HG02884 (cell line): ENCODE results near the gene PEF1.

ENCODE experiments used
- ATAC-seq: cut with Tn5 transposase; IDR thresholded peaks from one replicate; pipeline ENCODE4 v1.9.1; 2021; ENCODE audit warnings: mild to moderate bottlenecking, moderate library complexity; ENCODE audit not compliant: unreplicated experiment

Gene PEF1

DNA sequence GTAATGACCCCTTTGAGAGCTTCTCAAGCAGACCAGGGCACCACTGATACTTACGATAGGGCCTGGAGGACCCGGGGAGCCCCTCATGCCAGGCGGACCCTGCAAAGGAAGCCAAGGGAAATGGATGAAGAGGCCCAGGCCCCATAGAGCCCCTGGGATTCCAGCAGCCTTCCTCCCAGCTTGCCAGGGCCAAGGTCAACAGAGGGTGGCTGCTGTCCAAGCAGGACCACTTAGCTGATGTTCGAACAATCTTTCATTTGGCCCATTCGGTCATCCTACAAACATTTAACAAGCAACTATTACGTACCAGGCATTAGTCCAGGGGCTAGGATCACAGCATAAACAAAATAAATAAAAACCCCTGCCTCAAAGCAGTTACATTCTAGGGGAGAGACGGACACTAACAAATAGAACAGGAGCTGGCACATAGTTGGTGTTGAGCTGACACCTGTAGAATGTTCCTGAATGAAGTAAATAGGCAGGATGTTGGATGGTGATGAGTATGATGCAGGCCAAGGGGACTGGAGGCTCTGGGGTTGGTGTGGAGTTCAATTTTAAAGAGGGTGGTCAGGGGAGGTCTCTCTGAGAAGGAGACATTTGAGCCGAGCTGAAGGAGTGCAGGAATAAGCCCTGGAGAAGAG lies 27.0 kb upstream of the PEF1 start:
- ATAC-seq: no peak

GRCh38 chr1:31671147-31671546 lies 26.5 kb upstream of the PEF1 start:
- no peak for ATAC-seq

GRCh38 chr1:31670593-31670964 lies 25.9 kb upstream of the PEF1 start:
- no peak for ATAC-seq

- ATAC-seq: no peak
Observed at GRCh38 chr1:31669786-31670592, 25.3 kb upstream of the PEF1 start.

DNA sequence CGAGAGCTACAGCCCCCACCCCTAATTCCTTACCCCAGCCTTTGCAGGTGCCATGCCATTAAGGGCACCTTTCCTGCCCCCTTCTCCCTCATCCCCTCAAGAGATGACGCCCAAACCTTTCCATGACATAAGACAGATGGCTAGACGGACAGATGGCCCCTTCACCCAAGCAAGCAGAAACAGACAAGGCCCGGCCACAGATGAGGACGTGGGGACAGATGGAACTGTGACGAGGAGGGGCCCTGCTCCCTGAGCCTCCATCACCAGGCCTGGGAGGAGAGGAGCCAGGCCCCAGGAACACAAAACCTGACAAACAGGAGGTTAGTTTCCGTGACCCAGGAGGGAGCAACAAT lies 24.7 kb upstream of the PEF1 start:
- ATAC-seq: no peak

DNA sequence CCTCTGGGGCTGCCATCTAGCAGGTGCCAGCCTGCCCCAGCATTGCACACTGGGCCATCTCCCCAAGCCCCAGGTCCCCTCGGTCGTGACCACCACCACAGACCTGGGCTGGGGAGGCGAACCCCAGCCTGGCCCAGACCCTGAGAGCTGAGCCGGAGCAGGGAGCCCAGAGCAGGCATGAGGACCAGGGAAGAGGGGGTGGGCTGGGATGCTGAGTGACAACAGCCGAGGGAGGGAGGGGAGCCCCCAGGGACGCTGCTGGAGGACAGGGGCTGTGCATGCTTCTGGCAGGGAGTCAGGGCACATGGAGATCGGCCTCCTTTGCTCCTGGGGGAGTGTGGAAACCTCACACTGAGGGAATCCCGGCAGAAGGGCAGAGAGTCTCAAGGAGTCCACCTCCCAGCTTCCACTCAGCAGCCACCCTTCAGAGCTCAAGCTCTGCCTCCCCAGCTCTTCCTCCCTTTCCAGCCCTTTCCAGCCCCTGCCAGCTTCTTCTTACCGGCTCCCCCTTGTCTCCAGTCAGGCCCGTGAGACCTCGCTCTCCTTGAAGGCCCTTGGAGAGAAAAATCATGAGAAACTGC lies 23.7 kb upstream of the PEF1 start:
- no peak for ATAC-seq

GRCh38 chr1:31667065-31667785 lies 22.5 kb upstream of the PEF1 start:
- no peak for ATAC-seq

DNA sequence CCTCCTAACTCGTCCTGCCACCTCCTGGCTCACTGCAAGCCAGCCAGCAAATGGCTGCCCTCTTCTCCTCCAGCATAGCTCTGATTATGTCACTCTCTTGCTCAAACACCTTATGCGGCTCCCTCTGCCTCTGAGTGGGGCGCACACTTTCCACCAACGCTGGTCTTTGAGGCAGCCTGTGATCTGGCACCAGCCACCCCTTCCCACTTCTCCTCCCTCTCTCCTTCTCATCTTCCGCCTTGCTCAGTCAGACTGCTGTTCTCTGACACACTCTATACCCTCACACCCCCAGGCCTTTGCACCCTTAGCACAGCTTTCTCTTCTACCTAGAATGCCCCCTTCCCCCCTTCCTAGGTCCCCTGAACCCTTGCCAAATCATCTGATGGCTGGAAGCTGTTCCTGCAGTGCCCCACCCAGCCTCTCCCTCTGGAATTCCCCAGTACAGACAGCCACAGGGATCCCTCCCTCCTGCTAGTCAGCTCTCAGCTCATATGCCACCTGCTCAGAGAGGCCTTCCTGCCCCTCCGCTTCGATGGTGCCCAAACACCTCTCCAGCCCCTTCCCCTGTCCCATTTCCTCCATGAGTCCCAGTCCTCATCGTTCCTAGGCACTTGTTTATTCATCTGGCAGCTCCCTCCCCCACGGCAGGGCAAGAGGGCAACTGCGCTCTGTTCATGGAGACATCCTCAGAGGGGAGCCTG lies 21.7 kb upstream of the PEF1 start:
- ATAC-seq: no peak

GRCh38 chr1:31665234-31665878 lies 20.7 kb upstream of the PEF1 start:
- no peak for ATAC-seq

DNA sequence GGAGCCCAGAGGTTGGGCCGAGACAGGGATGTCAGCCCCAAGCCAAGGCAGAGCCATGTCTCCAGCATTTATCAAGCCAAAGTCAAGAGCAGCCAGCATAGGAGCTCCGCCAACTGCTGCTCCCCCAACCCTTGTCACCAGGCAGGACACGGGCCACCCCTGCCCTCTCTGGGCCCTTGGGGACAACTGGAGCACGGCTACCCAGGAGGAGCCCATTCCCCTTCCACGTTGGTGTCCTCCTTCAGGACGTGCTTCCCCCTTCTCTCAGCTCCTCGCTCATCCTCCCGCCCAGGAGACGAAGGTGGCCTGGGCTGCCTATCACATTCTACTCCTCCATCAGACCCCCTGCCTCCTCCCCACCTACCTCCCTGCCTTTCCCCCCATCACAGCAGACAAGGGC lies 19.9 kb upstream of the PEF1 start:
- ATAC-seq: no peak

DNA sequence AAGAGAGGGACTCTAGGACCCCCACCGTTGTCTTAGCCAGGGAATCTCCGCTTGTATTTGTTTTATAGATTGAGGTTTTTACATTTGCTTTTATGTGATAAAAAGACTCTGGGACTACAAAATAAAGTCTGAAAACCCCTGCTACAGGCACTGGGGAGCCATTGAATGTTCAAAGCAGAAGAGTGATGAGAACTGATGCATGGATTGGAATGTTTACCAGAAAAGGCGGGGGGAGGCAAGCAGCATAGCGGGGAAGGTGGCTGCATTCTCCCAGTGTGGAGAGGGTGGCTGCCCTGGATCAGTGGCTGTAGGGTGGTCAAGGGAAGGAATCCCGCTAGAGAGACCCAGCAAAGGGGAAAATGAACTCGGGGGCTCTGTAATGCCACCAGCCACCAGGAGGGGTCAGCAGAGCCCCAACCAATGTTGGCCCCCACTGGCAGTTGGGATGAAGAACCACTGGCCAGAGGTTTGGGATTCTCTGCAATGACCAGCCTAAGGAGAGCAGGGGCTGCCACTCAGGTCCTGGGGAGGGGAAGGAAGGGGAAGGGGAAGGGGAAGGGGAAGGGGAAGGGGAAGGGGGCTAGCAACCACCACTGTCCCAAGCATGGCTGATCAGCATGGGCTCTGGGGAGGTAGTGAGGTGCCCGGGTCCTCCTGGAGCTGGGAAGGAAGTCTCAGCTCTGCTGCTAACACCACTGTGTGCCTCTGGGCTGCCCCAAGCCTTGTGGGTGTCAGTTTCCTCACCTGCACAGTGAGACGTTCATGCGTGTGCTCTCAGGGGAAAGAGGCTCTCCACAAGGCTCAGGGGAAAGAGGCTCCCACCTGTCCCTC lies 19.2 kb upstream of the PEF1 start:
- ATAC-seq: no peak

DNA sequence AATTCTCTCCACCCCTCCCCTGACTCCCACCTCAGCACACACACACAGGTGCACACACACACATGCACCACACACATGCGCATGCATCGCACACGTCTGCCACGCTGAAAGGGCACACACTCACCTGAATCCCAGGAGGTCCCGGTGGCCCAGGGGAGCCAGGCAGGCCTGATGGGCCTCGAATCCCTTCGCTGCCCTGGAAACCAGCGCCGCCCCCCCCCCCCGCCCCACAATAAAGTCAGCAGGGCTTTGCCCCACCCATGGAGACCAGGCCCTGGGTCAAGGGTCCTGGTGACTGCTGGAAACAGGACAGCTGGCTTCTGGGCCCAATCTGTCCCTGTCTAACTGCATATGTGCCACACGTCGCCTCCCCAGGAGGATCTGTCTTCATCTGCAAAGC lies 17.8 kb upstream of the PEF1 start:
- ATAC-seq: no peak

GRCh38 chr1:31661856-31662255 lies 17.2 kb upstream of the PEF1 start:
- no peak for ATAC-seq

DNA sequence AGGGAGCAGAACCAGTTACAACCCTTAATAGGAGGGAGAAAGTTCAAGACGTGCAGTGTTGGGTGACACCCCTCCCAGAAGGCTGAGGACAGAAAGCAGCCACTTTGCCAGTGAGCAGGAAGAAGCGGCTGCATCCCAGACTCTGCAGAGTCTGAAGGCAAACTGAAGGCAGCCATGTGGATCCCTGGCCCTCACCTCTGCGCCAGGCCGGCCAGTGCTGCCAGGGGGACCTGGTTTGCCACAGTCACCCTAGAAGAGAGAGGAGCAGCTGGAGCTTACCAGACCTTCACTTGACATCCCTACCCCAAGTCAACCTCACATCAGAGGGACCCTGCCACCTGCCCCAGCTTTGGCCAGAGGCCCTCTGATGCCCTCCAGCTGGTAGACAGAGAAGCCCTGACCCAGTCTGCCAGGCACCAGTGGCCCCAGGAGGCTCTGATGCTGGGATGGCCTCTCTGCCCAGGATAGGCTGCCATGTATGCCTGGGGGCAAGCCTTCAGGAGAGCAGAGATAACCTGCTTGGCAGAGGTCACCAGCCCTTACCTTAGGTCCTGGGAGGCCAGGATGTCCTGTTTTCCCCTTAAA lies 16.3 kb upstream of the PEF1 start:
- no peak for ATAC-seq

GRCh38 chr1:31659889-31660288 lies 15.2 kb upstream of the PEF1 start:
- ATAC-seq: no peak

GRCh38 chr1:31658721-31659120 lies 14.0 kb upstream of the PEF1 start:
- no peak for ATAC-seq

DNA sequence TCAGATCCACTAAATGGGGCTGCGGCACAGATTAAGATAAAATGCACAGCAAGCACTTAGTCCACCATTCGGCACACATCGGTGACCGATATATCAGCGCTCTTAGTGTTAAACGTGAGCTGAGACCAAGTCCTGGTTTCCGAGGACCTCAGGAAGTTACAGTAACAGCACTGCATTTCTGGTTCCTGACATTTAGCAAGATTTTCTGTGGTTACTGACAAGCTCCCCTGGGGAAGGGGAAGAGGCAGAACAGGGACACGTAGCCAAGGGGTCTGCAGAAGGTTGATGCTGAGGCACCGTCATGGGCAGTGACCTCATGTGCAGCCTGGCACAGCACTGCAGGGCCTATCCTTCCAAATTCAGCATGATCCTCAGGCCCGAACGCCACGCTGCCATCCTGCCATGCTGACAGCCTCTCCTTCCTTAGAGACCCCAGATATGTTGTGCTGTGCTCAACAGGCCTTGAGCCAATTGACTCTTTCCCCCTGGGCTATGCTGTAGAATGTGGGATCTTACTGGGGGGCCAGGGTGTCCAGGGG lies 13.4 kb upstream of the PEF1 start:
- no peak for ATAC-seq

- ATAC-seq: no peak
Observed at GRCh38 chr1:31657020-31657804, 12.5 kb upstream of the PEF1 start.
